HG03432 (cell line): Measurements from ENCODE around the gene SBF1.
A peak's percentile ranks its signal among the peaks of the same experiment; 100 is the strongest.

Source experiments
- ATAC-seq: cut with Tn5 transposase; IDR thresholded peaks from one replicate; pipeline ENCODE4 v1.9.1; 2021; ENCODE audit warnings: mild to moderate bottlenecking, moderate library complexity; ENCODE audit not compliant: unreplicated experiment

Gene SBF1

GRCh38 chr22:50507421-50507990, 32.7 kb upstream of the SBF1 start, which contains the start of gene LMF2:
Gene LMF2 (minus strand): TSS chr22:50507702. CDS start chr22:50507675, 27 bp downstream.
- peak; percentile 60 for ATAC-seq

GRCh38 chr22:50506611-50507420, 32.0 kb upstream of the SBF1 start:
- ATAC-seq = peak; percentile 4

GRCh38 chr22:50505776-50506610, 31.2 kb upstream of the SBF1 start:
- no peak for ATAC-seq

GRCh38 chr22:50505276-50505775, 30.5 kb upstream of the SBF1 start:
- no peak for ATAC-seq

DNA sequence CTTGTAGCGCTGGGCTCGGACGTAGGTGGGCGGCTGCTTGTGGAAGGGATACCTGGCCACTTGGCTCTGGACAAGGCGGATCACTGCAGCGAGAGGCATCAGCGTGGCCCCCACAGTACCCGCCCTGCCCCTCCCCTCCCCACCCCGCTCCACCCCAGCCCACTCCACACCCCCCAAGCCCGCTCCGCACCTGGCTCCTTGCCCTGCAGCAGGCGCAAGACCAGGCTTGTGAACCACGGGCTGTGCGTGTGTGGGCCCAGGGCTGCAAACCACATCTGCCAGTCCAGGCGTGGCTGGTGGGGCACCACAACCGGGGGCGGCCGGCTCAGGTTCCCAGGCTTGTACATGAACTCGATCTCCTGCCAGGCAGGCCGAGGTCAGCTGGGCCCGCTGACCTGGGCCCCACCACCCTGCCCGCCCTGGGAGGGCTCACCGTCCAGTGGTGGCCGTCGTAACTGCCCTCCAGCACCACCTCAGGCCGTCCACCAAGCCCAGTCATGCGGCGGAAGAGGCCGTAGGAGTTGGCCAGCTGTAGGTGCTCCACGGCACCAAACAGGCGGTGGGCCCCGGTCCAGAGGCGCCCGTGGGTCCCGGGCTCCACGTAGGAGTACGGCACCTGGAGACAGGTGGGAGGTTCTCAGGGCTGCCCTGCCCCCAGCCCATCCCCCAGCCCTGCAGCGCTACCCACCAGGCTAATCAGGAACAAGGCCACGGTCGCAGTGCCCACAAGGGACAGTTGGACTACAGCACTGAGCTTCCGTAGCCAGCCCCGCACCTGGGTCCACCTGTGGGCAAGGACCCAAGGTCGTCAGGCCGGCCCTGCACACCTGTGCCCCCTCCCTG, 29.8 kb upstream of the SBF1 start:
- ATAC-seq = no peak

DNA sequence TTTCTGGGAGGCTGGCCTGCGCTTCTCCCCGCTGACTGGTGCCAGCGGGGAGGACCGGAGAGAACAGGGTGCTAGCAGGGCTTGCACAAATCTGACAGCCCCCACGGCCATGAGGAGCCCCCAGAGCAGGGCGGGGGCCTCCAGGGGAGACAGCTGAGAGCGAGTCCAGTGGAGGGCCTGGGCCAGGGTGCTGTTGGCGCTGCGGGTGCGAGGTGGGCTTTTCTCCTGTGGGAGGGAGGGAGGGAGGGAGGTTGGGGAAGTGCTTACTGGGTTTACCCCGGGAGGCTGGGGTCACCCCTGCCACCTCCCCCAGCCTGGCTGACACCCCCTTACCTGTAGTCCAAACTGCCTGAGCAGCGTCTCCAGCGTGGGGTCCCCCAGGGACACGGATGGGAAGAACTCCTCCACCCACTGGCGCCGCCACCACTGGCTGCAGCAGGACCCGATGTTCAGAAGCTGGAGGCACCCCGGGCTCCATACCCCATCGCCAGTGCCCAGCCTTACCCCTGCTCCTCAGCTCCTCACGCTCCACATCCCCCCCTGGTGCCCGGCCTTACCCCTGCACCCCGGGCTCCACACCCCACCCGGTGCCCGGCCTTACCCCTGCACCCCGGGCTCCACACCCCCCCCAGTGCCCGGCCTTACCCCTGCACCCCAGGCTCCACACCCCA, 28.8 kb upstream of the SBF1 start:
- ATAC-seq = no peak

GRCh38 chr22:50502628-50503474, 28.0 kb upstream of the SBF1 start:
- ATAC-seq = no peak

DNA sequence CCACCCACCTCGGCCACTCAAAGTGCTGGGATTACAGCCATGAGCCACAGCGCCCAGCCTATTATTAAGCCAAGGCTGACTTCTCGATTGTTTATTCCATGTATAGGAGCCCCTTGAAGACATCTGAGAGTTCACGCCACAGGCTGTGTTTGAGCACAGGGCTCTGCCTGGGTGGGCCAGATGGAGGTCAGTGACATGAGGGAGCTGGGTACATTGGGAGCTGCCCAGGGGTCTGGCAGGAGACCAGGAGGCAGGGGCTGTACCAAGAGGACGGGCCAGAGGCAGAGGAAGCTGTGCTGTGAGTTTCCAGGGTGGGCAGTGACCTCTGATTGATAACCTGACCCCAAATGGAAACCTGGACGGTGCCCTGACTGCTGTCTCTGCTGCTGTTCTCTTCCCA, 27.3 kb upstream of the SBF1 start:
- ATAC-seq = no peak

- no peak for ATAC-seq
Measured at GRCh38 chr22:50500452-50500851, 25.6 kb upstream of the SBF1 start.

DNA sequence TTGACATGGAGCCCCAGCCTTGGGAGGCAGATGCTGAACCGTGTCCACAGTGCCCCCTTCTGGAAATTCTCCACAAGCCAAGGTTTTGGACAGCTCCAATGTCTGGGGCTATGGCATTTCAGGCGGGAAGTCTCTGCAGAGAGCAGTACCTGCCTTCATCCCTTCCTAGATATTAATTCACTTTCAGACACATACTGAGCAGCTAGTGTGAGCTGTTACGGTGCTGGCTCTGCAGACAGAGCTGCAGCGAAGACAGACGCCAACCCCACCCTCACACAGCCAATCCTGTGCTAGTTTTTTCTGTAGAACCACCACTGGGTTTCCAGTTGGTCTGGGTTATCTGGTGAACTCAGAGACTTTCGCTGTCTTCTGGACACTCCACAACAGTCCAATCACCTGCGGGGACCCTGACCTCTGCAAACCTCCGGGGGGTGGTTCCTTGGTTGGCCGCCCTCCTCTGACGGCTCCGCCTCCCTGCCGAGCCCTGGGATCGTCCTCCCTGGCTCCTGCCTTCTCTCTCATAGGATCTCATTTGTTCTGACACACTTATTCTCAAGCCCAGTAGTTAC, 23.6 kb upstream of the SBF1 start:
- no peak for ATAC-seq

DNA sequence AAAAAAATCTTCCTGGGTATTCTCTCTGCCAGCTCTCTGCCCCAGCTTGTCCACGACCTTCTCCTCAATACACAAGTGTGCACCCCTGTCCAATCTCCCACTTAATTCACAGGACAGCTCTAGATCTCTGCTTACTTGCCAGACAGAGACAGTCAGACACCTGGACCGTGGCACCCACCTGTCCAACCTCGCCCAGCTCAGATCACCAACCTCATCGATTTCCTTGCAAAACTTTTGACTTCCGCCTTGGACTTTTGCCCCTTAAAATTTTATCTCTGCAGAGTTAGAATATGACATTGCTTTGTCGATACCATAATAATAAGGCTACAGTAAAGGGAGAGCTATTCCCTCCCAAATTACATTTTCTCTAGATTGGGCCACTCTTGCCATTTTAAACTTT, 22.3 kb upstream of the SBF1 start:
- no peak for ATAC-seq

- no peak for ATAC-seq
Measured at GRCh38 chr22:50490531-50491308, 15.9 kb upstream of the SBF1 start.

DNA sequence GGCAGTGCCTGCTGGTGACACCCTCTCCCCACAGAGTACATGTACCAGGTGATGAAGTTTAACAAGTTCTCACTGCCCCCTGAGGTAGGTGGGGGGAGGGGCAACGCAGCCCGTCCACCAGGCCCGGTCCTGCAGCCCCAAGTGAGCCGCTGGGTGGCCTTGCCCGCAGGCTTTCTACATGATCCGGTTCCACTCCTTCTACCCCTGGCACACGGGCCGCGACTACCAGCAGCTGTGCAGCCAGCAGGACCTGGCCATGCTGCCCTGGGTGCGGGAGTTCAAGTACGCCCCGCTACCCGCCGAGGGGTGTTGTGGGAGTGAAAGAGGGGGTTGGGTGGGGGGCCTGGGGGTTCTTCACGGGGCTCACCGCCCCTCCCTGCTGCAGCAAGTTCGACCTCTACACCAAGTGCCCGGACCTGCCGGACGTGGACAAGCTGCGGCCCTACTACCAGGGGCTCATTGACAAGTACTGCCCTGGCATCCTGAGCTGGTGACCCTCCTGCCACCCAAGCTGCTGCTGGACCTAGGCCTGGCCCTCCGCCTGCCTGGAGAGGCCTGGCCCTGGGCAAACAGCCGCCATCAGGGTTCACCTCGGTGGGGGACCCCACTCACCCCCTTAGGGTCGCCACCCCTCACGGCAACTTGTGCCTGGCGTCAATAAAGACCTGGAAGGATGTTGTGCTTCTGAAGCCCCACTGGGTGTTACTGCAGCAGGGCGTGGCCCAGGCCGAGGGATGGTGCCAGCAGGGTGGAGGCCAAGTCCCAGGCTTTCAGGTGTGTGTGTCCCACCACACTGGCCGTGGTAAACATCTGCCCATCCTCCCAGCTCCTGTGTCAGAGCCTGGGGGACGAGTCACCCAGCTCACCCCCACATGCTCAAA, 14.8 kb upstream of the SBF1 start:
- no peak for ATAC-seq

DNA sequence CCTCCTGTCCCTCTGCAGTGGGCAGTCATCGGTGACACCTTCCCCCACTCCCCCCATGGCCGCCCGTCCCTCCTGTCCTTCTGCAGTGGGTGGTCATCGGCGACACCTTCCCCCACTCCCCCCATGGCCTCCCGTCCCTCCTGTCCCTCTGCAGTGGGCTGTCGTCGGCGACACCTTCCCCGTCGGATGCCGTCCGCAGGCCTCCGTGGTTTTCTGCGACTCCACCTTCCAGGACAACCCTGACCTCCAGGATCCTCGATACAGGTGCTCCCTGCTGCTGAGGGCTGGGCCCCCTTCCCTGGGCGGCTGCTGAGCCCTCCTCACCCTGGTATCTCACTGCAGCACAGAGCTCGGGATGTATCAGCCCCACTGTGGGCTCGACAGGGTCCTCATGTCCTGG, 14.1 kb upstream of the SBF1 start:
- no peak for ATAC-seq

GRCh38 chr22:50488006-50488677, 13.3 kb upstream of the SBF1 start:
- ATAC-seq = no peak

DNA sequence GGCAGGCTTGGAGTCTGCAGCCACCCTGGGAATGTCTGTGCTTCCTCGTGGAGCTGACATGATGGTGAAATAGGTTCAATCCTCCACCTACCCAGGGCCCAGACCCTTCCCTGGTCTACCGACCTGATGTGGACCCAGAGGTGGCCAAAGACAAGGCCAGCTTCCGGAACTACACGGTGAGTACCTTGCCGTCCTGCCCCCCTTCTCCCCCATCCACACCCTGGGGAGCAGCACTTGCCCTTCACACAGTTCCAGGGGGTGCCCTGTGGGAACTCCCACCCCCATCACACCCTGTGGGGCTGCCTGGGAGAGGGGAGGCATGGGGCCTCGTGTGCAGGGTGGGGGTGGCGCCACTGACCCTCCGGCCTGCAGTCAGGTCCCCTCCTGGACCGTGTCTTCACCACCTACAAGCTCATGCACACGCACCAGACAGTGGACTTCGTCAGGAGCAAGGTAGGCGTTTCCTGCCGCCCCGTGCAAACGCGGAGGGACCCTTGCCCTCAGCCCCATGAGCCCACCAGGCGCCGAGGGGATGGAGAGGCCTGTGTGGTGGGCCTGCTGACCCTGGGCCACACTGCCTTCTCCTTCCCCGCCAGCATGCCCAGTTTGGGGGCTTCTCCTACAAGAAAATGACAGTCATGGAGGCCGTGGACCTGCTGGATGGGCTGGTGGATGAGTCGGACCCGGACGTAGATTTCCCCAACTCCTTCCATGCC, 12.6 kb upstream of the SBF1 start:
- ATAC-seq = no peak
